Measurements from ENCODE around the gene SYNGAP1.

SYNGAP1 gene

DNA sequence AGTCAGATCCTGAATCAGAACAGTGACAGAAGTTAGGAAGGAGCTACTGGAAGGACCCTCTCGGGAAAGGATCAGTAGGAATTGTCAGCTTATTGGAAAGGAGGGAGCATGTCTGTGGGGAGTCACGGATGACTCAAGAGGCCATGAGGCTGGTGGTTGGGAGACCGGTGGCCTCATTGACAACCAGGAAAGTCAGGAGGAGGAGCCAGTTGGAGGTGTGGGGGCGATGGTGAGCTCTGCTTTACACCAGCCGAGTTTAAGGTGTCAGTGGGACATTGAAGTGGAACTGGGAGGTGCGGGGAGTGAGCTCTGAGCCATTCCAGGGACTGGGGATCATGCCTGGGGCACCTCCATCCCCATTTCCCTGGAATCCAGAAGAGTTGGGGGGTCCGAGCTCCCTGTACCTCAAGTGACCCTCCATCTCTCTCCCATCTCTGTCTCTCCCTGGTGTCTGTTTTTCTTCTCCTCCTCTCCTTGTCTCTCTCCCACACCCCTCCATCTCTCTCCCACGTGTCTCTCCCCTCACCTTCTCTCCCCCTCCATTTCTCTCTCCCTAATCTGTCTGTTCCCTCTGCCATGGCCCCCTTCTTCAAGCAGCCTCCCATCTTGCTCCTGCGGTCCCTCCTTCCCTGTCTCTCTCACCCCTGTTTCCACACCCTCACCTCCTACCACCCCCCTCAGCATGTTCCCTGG, 20.2 kb downstream of the SYNGAP1 start:
- no peak for DNase-seq (ENCODE audit: low read depth)

DNA sequence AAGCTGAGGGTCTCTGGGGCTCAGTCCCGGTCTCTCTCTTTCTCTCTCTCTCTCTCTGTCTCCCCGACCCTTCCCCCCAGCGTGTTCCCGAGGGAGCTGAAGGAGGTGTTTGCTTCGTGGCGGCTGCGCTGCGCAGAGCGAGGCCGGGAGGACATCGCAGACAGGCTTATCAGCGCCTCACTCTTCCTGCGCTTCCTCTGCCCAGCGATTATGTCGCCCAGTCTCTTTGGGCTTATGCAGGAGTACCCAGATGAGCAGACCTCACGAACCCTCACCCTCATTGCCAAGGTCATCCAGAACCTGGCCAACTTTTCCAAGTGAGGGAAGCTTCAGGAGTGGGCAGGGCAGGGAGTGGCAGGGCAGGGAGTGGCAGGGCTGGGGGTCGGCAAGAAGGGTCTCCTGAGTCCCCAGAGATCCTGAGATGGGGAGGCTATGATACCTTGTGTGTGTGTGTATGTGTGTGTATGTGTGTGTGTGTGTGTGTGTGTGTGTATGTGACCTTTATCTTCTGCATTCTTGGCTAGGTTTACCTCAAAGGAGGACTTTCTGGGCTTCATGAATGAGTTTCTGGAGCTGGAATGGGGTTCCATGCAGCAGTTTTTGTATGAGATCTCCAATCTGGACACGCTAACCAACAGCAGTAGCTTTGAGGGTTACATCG, 20.9 kb downstream of the SYNGAP1 start:
- DNase-seq (ENCODE audit: low read depth), result no peak

DNA sequence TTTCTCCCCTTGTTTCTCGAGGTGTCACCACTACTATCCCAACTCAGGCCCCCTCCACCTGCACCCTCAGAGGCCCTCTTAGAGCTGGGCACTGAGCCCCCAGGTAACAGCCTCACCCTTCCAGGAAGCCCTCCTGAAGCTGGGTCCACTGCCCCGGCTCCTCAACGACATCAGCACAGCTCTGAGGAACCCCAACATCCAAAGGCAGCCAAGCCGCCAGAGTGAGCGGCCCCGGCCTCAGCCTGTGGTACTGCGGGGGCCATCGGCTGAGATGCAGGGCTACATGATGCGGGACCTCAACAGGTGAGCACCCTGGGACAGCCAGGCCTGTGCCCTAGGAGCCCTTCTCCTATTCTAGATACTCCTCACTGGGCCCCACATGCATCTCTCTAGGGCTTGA, 21.6 kb downstream of the SYNGAP1 start:
- DNase-seq (ENCODE audit: low read depth), result no peak

DNA sequence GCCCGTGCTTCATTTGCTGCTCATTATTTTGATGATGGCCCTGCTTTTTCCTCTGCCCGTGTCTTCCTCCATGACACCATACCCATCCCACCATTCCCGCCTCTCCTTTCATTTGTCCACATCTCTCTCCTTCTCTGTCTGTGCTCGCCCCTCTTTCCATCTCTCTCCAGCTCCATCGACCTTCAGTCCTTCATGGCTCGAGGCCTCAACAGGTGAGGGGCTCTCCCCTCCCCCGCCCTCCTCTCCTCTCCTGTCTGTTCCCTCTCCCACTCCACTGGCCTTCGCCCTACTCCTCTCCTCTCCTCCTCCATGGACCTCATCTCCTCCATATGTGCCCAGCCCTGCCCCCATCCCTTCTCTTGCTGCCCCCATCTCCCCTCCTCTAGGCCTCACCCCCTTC, 22.4 kb downstream of the SYNGAP1 start:
- DNase-seq (ENCODE audit: low read depth), result no peak

DNA sequence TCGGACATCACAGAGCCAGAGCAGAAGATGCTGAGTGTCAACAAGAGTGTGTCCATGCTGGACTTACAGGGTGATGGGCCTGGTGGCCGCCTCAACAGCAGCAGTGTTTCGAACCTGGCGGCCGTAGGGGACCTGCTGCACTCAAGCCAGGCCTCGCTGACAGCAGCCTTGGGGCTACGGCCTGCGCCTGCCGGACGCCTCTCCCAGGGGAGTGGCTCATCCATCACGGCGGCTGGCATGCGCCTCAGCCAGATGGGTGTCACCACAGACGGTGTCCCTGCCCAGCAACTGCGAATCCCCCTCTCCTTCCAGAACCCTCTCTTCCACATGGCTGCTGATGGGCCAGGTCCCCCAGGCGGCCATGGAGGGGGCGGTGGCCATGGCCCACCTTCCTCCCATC, 23.2 kb downstream of the SYNGAP1 start:
- no peak for DNase-seq (ENCODE audit: low read depth)

DNA sequence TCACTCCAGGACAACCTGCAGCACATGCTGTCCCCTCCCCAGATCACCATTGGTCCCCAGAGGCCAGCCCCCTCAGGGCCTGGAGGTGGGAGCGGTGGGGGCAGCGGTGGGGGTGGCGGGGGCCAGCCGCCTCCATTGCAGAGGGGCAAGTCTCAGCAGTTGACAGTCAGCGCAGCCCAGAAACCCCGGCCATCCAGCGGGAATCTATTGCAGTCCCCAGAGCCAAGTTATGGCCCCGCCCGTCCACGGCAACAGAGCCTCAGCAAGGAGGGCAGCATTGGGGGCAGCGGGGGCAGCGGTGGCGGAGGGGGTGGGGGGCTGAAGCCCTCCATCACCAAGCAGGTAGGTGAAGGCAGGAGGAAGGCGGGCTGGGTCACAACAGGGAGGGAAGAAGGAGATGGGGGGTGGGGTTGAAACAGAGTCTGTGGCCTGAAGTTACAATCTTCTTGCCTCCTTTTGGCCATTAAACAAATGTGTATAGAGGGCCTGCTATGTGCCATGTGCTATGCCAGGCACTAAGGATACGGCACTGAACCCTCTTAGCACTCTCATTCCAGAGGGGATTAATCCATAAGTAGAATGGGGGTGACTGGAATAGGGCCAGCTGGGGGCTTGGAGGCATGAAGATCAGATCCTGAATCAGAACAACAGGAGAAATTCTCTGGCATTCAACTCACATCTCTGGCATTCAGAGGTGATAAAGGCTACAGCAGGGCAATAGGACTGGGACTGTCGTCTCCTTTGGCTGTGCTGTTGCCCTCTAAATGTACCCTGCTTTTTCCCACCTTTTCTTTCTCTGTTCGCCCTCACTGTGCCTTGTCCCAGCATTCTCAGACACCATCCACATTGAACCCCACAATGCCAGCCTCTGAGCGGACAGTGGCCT, 24.0 kb downstream of the SYNGAP1 start:
- no peak for DNase-seq (ENCODE audit: low read depth)

DNA sequence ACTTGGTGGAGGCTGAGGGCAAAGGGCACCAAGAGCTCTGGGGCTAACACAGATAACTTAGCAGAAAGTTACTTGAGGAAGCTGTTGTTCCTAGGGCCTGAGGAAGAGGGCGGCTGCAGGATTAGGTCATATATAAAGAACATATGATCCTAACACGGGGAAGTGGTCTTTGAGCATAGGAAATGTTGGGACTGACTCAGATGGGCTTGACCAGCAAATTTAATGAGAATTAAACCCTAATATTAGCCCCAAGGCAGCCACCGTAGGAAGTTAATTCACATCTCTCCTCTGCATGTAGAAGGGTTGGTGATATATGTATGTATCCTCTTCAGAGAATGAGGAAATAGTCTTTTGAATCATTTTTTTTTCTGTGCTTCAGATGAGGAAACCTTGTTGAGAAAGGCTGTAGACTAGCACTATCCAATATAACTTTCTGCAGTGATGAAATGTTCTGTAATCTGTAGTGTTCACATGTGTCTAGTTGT, 25.3 kb downstream of the SYNGAP1 start:
- DNase-seq (ENCODE audit: low read depth), result no peak

DNA sequence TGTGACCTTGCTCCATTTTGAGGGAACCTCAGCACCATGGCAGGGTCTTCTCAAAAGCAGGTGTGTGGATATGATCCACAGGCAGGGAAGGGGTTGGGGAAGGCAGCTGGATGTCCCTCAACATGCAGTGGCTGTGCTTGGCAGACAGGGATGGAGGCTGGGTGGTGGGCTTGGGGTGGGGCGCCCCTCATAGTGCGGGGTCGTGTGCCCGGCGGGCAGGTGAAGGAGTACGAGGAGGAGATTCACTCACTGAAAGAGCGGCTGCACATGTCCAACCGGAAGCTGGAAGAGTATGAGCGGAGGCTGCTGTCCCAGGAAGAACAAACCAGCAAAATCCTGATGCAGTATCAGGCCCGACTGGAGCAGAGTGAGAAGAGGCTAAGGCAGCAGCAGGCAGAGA, 26.5 kb downstream of the SYNGAP1 start:
- DNase-seq (ENCODE audit: low read depth), result no peak

DNA sequence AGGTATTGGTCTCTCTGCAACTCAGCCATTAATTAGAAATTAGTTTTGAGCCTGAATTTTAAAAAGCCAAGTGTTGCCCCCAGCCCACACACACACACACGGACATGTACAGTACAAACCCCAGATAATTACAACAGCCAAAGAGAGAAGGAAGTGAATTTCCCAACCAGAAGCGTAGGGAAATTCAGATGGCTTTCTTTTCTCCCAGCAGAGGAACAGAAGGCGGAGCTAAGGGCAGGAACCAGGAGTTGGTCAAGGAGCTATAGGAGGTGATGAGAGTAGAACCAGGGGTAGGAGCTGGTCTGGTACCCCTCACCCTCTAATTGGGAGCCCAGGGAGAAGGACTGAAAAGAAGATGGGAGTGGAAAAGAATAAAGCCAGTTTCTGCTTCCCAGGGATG, 30.6 kb downstream of the SYNGAP1 start:
- DNase-seq (ENCODE audit: low read depth), result no peak

DNA sequence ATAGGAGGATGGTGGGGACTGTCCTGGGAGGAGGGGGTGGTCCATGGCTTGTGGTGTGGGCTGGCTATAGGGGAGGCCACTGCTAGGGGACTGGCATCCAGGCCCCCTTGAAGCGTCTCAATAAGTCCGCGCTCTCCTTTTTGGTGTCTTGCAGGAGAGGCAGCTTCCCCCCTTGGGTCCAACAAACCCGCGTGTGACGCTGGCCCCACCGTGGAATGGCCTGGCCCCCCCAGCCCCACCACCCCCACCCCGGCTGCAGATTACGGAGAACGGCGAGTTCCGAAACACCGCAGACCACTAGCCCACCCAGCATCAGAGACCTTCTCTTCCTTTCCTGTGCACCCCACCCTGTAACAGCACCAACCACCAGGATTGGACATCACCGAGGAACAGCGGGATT, 31.7 kb downstream of the SYNGAP1 start:
- no peak for DNase-seq (ENCODE audit: low read depth)

DNA sequence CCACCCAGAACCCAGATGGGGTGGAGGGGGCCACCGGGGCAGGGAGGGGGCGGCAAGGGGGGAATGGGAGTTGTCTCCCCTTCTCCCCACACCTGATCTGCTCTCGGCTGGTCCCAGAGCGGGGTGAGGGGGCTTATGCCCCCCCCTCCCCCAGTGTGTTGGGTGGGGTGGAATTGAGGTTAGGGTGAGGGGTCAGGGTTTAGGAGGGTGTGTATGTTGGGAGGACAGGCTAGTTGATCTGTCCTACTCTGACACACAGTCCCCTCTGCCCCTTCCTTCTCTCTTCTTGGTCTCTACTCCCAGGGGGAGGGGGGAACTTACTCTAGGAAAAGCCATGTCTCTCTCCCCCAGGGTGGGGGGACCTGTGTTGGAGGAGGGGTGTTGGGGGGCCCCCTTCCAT, 32.6 kb downstream of the SYNGAP1 start:
- DNase-seq (ENCODE audit: low read depth), result no peak

DNA sequence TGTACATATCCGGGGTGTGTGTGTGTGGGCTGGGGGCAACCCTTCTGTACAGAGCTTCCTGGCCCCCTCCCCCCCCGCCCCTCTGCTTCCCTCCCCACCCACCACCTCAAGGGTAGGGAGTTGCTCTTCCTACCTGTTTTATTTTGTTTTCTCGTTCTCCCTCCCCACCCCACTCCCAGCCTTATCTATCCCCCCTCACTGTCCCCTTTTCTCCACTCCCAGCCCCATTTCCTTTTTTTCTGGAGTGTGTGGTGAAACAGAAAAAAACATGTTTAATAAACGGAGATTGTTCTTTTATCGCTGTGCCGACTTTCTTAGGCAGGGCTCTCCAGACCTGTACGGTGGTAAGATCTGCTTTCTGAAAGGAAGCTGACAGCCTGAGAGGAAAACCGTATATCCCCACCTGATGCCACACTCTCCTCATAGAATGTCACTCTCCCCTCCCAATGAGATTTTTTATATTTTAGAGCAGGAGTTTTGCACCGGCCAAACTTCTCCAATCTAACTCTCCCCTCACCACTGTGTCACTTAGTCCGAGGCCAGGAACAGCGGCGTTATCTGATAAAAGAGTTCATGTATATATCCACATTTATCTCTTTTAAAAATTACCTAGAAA, 33.6 kb downstream of the SYNGAP1 start:
- no peak for DNase-seq (ENCODE audit: low read depth)

DNA sequence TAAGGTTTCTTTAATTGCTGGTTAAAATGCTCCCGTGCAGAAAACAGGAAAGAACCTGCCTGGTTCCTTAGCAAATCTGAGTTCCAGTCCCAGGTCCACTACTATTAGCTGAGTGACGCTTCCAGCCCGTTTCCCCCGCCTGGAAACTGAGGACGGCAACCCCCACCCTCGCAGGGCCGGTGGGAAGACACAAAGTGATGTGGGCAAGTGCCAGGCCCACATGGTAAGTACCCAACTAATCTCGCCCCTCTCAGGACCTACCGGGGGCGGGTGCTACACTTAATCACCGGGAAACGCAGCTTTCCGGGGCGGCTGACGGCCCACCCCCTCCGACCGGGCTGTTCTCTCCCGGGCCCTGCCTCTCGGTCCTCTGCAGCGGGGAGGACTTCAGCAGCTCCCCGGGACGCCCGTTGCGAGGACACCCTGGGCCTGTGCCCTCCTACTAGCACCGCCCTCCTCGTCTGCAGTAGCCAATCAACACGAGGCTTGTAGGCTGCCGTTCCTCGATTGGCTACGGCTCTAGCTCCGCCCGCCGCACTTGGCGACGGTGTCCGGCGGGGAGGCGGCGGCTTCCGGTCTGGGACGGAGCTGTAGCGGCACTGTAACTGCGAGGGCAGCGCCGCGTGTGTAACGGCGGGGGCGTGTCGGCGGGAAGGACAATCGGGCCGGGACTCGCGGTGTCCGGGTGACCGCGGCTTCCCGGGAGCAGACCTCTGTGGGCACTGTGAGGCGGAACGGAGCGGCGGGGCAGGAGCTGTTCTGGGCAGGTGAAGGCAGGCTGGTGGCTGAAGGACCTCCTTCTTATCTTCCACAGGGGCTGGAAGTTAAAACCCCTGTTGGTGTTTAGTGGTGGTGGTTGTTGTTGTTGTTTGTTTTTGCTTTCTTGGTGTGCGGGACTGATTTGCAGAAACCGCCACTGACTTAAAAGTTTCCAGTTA, 34.4 kb downstream of the SYNGAP1 start, which contains the start of gene ZBTB9:
Gene ZBTB9 (plus strand): TSS at position 568 of the 938 bp plus-strand sequence. CDS start 525 bp downstream, outside the sequence.
- peak; percentile 88 for DNase-seq (ENCODE audit: low read depth)

DNA sequence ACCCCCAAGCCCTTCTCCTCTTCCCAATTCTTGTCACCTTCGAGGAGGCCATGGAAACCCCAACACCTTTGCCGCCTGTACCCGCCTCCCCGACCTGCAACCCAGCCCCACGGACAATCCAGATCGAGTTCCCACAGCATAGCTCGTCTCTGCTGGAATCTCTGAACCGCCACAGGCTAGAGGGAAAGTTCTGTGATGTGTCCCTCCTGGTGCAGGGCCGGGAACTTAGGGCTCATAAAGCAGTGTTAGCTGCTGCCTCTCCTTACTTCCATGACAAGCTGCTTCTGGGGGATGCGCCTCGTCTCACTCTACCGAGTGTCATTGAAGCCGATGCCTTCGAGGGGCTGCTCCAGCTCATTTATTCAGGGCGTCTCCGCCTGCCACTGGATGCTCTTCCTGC, 35.2 kb downstream of the SYNGAP1 start:
- DNase-seq (ENCODE audit: low read depth), result no peak

DNA sequence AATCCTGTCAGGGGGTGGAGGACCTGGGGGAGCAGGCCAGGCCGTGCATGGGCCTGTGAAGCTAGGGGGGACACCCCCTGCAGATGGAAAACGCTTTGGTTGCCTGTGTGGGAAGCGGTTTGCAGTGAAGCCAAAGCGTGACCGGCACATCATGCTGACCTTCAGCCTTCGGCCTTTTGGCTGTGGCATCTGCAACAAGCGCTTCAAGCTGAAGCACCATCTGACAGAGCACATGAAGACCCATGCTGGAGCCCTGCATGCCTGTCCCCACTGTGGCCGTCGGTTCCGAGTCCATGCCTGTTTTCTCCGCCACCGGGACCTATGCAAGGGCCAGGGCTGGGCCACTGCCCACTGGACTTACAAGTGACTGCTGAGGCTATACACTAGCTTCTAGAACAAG, 36.3 kb downstream of the SYNGAP1 start:
- DNase-seq (ENCODE audit: low read depth), result no peak

DNA sequence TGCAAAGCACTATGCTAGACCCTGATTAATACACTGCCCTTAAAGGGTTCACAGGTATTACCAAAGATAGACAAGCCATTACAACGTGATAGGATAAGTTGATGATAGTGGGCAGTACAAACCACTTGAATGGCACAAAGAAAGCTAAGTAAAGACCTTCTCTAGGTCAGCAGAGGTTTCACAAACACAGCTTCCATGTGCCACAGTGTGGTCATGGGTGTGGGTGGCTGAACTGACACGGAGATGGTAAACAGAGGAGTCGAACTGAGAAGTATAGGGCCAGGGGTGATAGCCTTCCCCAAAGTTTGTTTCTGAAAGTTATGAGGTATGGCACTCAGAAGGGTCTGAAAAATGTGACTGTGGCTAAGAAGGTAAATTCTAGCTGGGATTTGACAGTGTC, 38.8 kb downstream of the SYNGAP1 start:
- no peak for DNase-seq (ENCODE audit: low read depth)

DNA sequence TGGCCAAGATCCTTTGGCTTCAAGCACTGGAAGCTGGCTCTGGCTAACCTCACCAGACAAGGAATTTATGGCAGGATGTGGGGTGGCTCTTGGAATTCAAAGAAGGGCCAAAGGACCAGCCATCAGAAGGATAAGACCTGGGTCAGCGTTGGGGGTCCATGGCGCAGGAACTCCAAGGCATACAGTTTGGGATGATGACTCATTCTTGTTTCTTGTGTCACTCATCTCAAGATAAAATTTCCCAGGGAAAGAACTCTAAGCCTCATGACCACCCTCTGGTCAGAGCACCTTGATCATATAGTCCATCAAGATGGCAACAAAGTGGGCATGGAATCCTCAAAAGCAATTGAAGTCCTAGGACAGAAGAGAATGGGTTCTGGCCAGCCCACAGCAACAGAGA, 39.4 kb downstream of the SYNGAP1 start:
- no peak for DNase-seq (ENCODE audit: low read depth)

DNA sequence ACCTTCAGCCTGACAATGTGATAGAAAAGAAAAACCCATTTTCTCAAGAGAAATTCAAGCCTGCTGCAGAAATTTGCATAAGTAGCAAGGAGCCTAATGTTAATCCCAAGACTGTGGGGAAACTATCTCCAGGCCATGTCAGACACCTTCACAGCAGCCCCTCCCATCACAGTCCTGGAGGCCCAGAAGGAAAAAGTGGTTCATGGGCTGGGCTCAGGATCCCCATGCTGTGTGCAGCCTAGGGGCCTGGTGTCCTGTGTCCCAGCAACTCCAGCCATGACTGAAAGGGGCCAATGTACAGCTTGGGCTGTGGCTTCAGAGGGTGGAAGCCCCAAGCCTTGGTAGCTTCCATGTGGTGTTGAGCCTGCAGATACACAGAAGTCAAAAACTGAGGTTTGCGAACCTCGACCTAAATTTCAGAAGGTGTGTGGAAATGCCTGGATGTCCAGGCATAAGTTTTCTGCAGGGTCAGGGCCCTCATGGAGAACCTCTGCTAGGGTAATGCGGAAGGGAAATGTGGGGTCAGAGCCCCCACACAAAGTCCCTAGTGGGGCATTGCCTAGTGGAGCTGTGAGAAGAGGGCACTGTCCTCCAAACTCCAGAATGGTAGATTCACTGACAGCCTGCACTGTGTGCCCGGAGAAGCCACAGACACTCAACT, 46.3 kb downstream of the SYNGAP1 start:
- DNase-seq (ENCODE audit: low read depth), result no peak

DNA sequence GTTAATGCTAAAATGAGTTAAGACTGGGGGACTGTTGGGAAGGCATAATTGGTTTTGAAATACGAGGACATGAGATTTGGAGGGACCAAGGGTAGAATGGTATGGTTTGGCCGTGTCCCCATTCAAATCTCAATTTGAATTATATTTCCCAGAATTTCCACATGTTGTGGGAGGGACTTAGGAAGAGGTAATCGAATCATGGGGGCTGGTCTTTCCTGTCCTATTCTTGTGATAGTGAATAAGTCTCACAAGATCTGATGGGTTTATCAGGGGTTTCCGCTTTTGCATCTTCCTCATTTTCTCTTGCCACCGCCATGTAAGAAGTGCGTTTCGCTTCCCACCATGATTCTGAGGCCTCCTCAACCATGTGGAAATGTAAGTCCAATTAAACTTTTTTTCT, 47.2 kb downstream of the SYNGAP1 start:
- no peak for DNase-seq (ENCODE audit: low read depth)

DNA sequence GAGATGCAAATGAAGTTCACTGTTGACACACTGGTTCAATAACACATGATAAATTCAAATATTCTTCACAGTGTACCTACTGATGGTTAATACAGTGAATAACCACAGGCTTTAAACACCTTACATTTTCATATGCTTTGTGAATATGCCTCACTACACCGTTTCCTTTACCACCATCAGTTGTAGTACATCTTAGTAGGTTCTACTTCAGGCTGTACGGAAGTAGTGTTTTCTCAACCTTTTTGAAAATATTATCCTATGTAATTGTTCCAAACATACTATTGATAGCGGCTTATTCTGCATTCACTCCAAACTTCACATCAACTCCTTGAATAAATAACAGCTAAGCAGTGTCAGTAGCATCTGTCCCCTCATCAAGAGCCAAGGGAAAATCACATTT, 49.8 kb downstream of the SYNGAP1 start:
- DNase-seq (ENCODE audit: low read depth), result no peak

DNA sequence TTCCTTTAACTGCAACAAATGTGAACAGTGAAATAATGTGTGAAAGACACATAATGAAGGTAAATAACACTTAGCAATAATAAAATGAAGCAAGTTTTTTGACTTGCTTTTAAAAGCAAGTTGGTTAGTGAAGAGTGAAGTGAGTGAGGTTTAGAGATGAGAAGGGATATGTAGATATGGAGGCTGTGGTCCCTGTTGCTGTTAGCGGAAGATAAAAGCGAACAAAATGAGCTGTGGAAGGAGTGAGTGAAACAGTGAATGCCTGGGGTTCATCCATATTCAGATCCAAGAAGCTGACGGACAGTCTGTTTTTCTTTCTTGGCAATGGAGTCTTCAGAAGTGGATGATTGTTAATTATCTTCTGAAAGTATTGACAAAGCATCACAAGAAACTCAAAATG, 58.0 kb downstream of the SYNGAP1 start:
- no peak for DNase-seq (ENCODE audit: low read depth)

Data from stimulated activated CD8-positive, alpha-beta memory T cell treated with anti-CD3 and anti-CD28 coated beads, Interleukin-12 subunit alpha, Interleukin-12 subunit beta, amount 100 ng/mL, for 4 hours (primary cell).